GM12878 (cell line): Measurements from ENCODE around the gene CCT6B. TPM values are rescaled to one million over a fixed set of nuclear protein-coding genes. Genes with fewer than 3 reads are reported as not detected.

Source experiments
- ATAC-seq: fragments of 200-7000 bp; cut with Tn5 transposase; 3 replicates; pipeline ENCODE4 v1.9.1; 2020; ENCODE audit warnings: mild to moderate bottlenecking, moderate library complexity
- BruUV-seq: library from RNA; stranded (reverse); fragments of 400-500 nt; replicated peaks from 2 replicates; lab custom pipeline; 2021; lab: Mats Ljungman, UMichigan
- CTCF ChIA-PET: fragments of 300-600 bp; sonication (Branson Sonifier 250); formaldehyde crosslinking; extraction: SDS; loops from one replicate; lab custom pipeline; 2021; ENCODE audit warnings: inconsistent platforms; lab: Yijun Ruan, JAX
- POLR2A ChIA-PET: fragments of 350-600 bp; formaldehyde crosslinking; extraction: SDS; loops from one replicate; lab custom pipeline; 2021; ENCODE audit warnings: inconsistent platforms; lab: Charles Lee
- RAD21 ChIA-PET: fragments of 300-600 bp; sonication (Branson Sonifier 250); formaldehyde crosslinking; loops from one replicate; lab custom pipeline; 2023; ENCODE audit warnings: antibody characterized with exemption; ENCODE audit not compliant: unreplicated experiment; lab: Charles Lee
- SMC1A ChIA-PET: fragments of 300-600 bp; sonication (Branson Sonifier 250); formaldehyde crosslinking; loops from one replicate; lab custom pipeline; 2023; ENCODE audit not compliant: unreplicated experiment, uncharacterized antibody; lab: Charles Lee
- DNase-seq: peaks from one replicate; pipeline ENCODE4 v3.0.0-alpha.2; 2011; ENCODE audit warnings: low read depth, low spot score
- FAIRE-seq: peaks from 3 replicates; lab custom pipeline; 2011; peaks lifted over from hg19 to GRCh38; lab: Jason Lieb, UNC
- H2AFZ ChIP-seq: 2 replicates; pipeline ENCODE4 v1.6.0; 2011; ENCODE audit warnings: low read depth, low read length, control low read depth; ENCODE audit not compliant: control insufficient read depth
- H3K27ac ChIP-seq: 2 replicates; pipeline ENCODE4 v1.5.1; 2011; ENCODE audit warnings: control low read depth; ENCODE audit not compliant: control insufficient read depth, insufficient read depth
- H3K27me3 ChIP-seq, 2 experiments: replicated peaks in 1 of 2; 2 replicates each; pipeline versions ENCODE4 v1.6.0 to v1.6.1; 2011; ENCODE audit warnings: low read length in 1 of 2; ENCODE audit not compliant: control insufficient read depth in 2 of 2, insufficient read depth in 2 of 2
- H3K36me3 ChIP-seq, 2 experiments: 2 replicates each; pipeline ENCODE4 v1.5.1; 2011; ENCODE audit warnings: low read length in 1 of 2; ENCODE audit not compliant: control insufficient read depth in 2 of 2, insufficient read depth in 2 of 2
- H3K4me1 ChIP-seq: 2 replicates; pipeline ENCODE4 v1.6.1; 2011; ENCODE audit warnings: mild to moderate bottlenecking, low read length, moderate library complexity, mixed read lengths; ENCODE audit not compliant: control insufficient read depth, insufficient read depth
- H3K4me2 ChIP-seq: 2 replicates; pipeline ENCODE4 v1.6.0; 2011; ENCODE audit warnings: control low read depth; ENCODE audit not compliant: control insufficient read depth, insufficient read depth
- H3K4me3 ChIP-seq: fragments of 200-600 bp; sonication (generic); 2 replicates; pipeline ENCODE4 v1.5.1; 2016
- H3K79me2 ChIP-seq: 2 replicates; pipeline ENCODE4 v1.6.0; 2011; ENCODE audit warnings: low read length; ENCODE audit not compliant: control insufficient read depth, insufficient read depth
- H3K9ac ChIP-seq: 2 replicates; pipeline ENCODE4 v1.8.0; 2011; ENCODE audit warnings: low read length, control low read depth, mixed read lengths; ENCODE audit not compliant: control insufficient read depth, insufficient read depth
- H3K9me3 ChIP-seq: replicated peaks from 3 replicates; pipeline ENCODE4 v1.5.1; 2011; ENCODE audit warnings: mild to moderate bottlenecking, low read length; ENCODE audit not compliant: control insufficient read depth, insufficient read depth
- H4K20me1 ChIP-seq: 2 replicates; pipeline ENCODE4 v1.6.0; 2011; ENCODE audit not compliant: control insufficient read depth, insufficient read depth
- ASH2L ChIP-seq: fragments of 300-600, 200-600 bp; sonication (generic); IDR thresholded peaks from 2 replicates; pipeline ENCODE4 v1.6.1; 2017; ENCODE audit warnings: low read depth, mild to moderate bottlenecking, borderline replicate concordance
- ATF7 ChIP-seq: fragments of 450-650 bp; IDR thresholded peaks from 2 replicates; pipeline ENCODE4 v1.6.1; 2016; ENCODE audit warnings: low read depth, mild to moderate bottlenecking
- BCL11A ChIP-seq: IDR thresholded peaks from 2 replicates; pipeline ENCODE4 v1.6.1; 2011; ENCODE audit warnings: low read depth, low read length
- BHLHE40 ChIP-seq, 2 experiments: fragments of 450-650 bp in 1 of 2; IDR thresholded peaks; 2 replicates each; pipeline ENCODE4 v1.6.1; 2011 to 2017; ENCODE audit warnings: low read depth in 2 of 2, borderline replicate concordance in 1 of 2, improper control_type of control experiment in 1 of 2, low read length in 1 of 2, mild to moderate bottlenecking in 1 of 2
- CBX3 ChIP-seq: fragments of 200-600 bp; sonication (generic); IDR thresholded peaks from 2 replicates; pipeline ENCODE4 v1.6.1; 2016; ENCODE audit warnings: low read depth, borderline replicate concordance
- EP300 ChIP-seq, 2 experiments: fragments of 150-350 bp in 1 of 2; IDR thresholded peaks; 2 replicates each; pipeline ENCODE4 v1.6.1; 2011 to 2012; ENCODE audit warnings: low read depth in 2 of 2, low read length in 2 of 2, borderline replicate concordance in 1 of 2, improper control_type of control experiment in 1 of 2, inconsistent platforms in 1 of 2; ENCODE audit not compliant: control insufficient read depth in 1 of 2
- JUND ChIP-seq: IDR thresholded peaks from 2 replicates; pipeline ENCODE4 v1.6.1; 2012; ENCODE audit warnings: low read depth, mild to moderate bottlenecking, low read length, improper control_type of control experiment, moderate library complexity
- MTA2 ChIP-seq: fragments of 450-650 bp; IDR thresholded peaks from 2 replicates; pipeline ENCODE4 v1.6.1; 2016; ENCODE audit warnings: low read depth, mild to moderate bottlenecking, moderate library complexity
- PAX5 ChIP-seq: IDR thresholded peaks from 2 replicates; pipeline ENCODE4 v1.6.1; 2011; ENCODE audit warnings: low read depth, low read length, borderline replicate concordance
- RAD51 ChIP-seq: fragments of 450-650 bp; IDR thresholded peaks from 2 replicates; pipeline ENCODE4 v1.6.1; 2016; ENCODE audit warnings: moderate library complexity, mild to moderate bottlenecking, inconsistent platforms
- SUZ12 ChIP-seq: fragments of 200-600 bp; sonication (generic); IDR thresholded peaks from one replicate; pipeline ENCODE4 v1.6.1; 2018; ENCODE audit warnings: antibody characterized with exemption, mild to moderate bottlenecking; ENCODE audit not compliant: unreplicated experiment
- TCF12 ChIP-seq: IDR thresholded peaks from 2 replicates; pipeline ENCODE4 v1.6.1; 2011; ENCODE audit warnings: low read depth, mild to moderate bottlenecking, low read length
- YBX1 ChIP-seq: fragments of 450-650 bp; IDR thresholded peaks from 2 replicates; pipeline ENCODE4 v1.6.1; 2016; ENCODE audit warnings: antibody characterized with exemption
- WGBS: methylation state at CpG from one replicate; pipeline ENCODE4 v1.1.6; 2016; ENCODE audit warnings: low lambda C conversion rate; ENCODE audit not compliant: insufficient replicate concordance, insufficient coverage; ENCODE audit errors: missing lambda C conversion rate; 5-methylcytosine and 5-hydroxymethylcytosine counted together
- in situ Hi-C: fragments of 300-500 bp; cut with MboI; formaldehyde crosslinking; loops from 9 replicates; pipeline ENCODE4 v1.14.3; 2018; ENCODE audit warnings: mixed read lengths
- intact Hi-C: fragments of 100-400 bp; cut with micrococcal nuclease; formaldehyde crosslinking; loops from one replicate; pipeline ENCODE4 v1.14.2; 2022; ENCODE audit not compliant: unreplicated experiment
- polyA plus RNA-seq, 11 experiments: library from polyadenylated mRNA; depleted of rRNA in 4 of 11; unstranded in 6 of 11; stranded (reverse) in 5 of 11; fragments of >200 nt; fragmentation: Nextera tagmentation in 4 of 11; fragmentation: Illumina TruSeq in 1 of 11; extraction: Ambion mirVana in 4 of 11; extraction: Trizol in 1 of 11; gene quantifications; 1 replicate in 1 of 11; 2 replicates in 10 of 11; pipeline versions ENCODE4 v1.2.1 to v1.2.3, GENCODE V29; 2011 to 2016; ENCODE audit warnings: inconsistent platforms in 2 of 11, missing spikeins in 2 of 11, low read depth in 1 of 11
- total RNA-seq, 4 experiments: library from RNA; depleted of rRNA in 3 of 4; stranded (reverse); fragments of >200 nt in 3 of 4; fragmentation: Illumina TruSeq in 1 of 4; extraction: Trizol in 1 of 4; gene quantifications; 2 replicates each; pipeline versions ENCODE4 v1.2.1 to v1.2.3, GENCODE V29; 2013 to 2021
- TF ChIP-seq, protein P1 (sequence below): IDR thresholded peaks from 2 replicates; pipeline ENCODE4 v1.6.1; 2012; ENCODE audit warnings: low read depth, low read length, improper control_type of control experiment
- TF ChIP-seq, protein P2 (sequence below): IDR thresholded peaks from 2 replicates; pipeline ENCODE4 v1.6.1; 2011; ENCODE audit warnings: borderline replicate concordance, low read depth, mild to moderate bottlenecking, moderate library complexity, low read length; ENCODE audit not compliant: insufficient read depth, poor library complexity, severe bottlenecking
- TF ChIP-seq, protein P3 (sequence below): fragments of 450-650 bp; IDR thresholded peaks from 2 replicates; pipeline ENCODE4 v1.6.1; 2016; ENCODE audit warnings: mild to moderate bottlenecking
- TF ChIP-seq, protein P4 (sequence below): fragments of 450-650 bp; IDR thresholded peaks from 2 replicates; pipeline ENCODE4 v1.6.1; 2017; ENCODE audit warnings: mild to moderate bottlenecking, moderate library complexity

The CCT6B gene
- total and polyA plus RNA-seq, 10 of the 15 experiments (the other 5 are each of a cell fraction or from before 2014, with no cell fraction given), result 1.6 to 6.1 (median 2.6) TPM

DNA sequence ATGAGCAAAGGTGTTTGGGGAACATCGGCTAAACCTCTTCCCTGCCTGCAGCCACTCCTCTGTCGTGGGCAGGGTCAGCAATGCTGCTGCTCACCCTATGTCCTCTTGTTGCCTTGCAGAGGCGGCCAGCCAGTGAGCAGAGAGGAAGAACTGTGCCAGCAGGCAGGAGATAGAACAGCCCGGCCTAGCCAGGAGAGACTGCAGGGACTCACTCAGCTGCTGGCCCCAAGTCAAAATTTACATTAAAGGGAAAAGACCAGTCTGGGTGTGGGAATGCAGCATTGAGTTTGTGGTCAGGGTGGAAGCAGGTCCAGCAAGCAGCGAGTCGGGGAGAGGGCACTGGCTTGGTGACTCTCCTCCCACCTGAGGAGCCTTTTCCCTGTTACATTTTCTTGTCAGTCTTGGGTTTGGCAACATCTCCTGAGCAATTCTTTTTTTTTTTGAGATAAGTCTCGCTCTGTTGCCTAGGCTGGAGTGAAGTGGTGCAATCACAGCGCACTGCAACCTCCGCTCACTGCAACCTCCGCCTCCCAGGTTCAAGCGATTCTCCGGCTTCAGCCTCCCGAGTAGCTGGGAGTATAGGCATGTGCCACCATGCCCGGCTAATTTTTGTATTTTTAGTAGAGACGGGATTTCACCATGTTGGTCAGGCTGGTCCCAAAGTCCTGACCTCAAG, 41.8 kb upstream of the CCT6B start:
- ChIA-PET POLR2A (no interaction called here), SMC1A (interaction anchor here (1.2 to 4.6 kb wide), 4 partner anchors 13 to 115 kb away, joined by 3 to 29 read pairs (median 4); no protein-coding TSS in a partner anchor), CTCF (no interaction called here), RAD21 (no interaction called here)
- no peak overlapping the region for H2AFZ ChIP-seq
- H3K79me2 ChIP-seq, result no peaks in the 10 kb centered on the region
- intact Hi-C loops, result no loop called here
- no peak for DNase-seq
- peaks cover 18% of the 10 kb centered on the region in 2 experiments; a peak in 3 of 4 replicates for H3K36me3 ChIP-seq
- WGBS, result 84% methylated on average over 15 of the region's 15 CpGs
- H3K4me2 ChIP-seq, result no peak overlapping the region
- H3K9ac ChIP-seq, result no peak overlapping the region
- no TSS peak for BruUV-seq
- no peak for FAIRE-seq
- no peaks in the 10 kb centered on the region; the same call in 1 of the 2 replicates for H3K4me1 ChIP-seq
- H3K27ac ChIP-seq, result no peak overlapping the region
- no peak for ATAC-seq
- H3K4me3 ChIP-seq, result no peak overlapping the region
- H4K20me1 ChIP-seq, result no peaks in the 10 kb centered on the region
- H3K9me3 ChIP-seq, result no peaks in the 10 kb centered on the region
- no peaks in the 10 kb centered on the region for H3K27me3 ChIP-seq
- in situ Hi-C loops, result no loop called here
- TF ChIP-seq EP300 (IDR thresholded peaks at IDR 0.05; ENCODE audit: borderline replicate concordance in 1 of 2, control insufficient read depth in 1 of 2, low read depth in 2 of 2, low read length in 2 of 2) (no peak), BHLHE40 (IDR thresholded peaks at IDR 0.05; ENCODE audit: borderline replicate concordance in 1 of 2, low read depth in 2 of 2, low read length in 1 of 2) (no peak), BCL11A (no peak), ASH2L (no peak), SUZ12 (no peak), JUND (no peak), CBX3 (no peak), YBX1 (no peak), RAD51 (no peak), MTA2 (no peak), ATF7 (no peak), TCF12 (no peak), PAX5 (no peak)
- TF ChIP-seq, protein P1, sequence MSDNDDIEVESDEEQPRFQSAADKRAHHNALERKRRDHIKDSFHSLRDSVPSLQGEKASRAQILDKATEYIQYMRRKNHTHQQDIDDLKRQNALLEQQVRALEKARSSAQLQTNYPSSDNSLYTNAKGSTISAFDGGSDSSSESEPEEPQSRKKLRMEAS, result no peak
- TF ChIP-seq, protein P2, sequence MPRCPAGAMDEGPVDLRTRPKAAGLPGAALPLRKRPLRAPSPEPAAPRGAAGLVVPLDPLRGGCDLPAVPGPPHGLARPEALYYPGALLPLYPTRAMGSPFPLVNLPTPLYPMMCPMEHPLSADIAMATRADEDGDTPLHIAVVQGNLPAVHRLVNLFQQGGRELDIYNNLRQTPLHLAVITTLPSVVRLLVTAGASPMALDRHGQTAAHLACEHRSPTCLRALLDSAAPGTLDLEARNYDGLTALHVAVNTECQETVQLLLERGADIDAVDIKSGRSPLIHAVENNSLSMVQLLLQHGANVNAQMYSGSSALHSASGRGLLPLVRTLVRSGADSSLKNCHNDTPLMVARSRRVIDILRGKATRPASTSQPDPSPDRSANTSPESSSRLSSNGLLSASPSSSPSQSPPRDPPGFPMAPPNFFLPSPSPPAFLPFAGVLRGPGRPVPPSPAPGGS, result no peak
- TF ChIP-seq, protein P3, sequence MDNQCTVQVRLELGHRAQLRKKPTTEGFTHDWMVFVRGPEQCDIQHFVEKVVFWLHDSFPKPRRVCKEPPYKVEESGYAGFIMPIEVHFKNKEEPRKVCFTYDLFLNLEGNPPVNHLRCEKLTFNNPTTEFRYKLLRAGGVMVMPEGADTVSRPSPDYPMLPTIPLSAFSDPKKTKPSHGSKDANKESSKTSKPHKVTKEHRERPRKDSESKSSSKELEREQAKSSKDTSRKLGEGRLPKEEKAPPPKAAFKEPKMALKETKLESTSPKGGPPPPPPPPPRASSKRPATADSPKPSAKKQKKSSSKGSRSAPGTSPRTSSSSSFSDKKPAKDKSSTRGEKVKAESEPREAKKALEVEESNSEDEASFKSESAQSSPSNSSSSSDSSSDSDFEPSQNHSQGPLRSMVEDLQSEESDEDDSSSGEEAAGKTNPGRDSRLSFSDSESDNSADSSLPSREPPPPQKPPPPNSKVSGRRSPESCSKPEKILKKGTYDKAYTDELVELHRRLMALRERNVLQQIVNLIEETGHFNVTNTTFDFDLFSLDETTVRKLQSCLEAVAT, result no peak
- TF ChIP-seq, protein P4, sequence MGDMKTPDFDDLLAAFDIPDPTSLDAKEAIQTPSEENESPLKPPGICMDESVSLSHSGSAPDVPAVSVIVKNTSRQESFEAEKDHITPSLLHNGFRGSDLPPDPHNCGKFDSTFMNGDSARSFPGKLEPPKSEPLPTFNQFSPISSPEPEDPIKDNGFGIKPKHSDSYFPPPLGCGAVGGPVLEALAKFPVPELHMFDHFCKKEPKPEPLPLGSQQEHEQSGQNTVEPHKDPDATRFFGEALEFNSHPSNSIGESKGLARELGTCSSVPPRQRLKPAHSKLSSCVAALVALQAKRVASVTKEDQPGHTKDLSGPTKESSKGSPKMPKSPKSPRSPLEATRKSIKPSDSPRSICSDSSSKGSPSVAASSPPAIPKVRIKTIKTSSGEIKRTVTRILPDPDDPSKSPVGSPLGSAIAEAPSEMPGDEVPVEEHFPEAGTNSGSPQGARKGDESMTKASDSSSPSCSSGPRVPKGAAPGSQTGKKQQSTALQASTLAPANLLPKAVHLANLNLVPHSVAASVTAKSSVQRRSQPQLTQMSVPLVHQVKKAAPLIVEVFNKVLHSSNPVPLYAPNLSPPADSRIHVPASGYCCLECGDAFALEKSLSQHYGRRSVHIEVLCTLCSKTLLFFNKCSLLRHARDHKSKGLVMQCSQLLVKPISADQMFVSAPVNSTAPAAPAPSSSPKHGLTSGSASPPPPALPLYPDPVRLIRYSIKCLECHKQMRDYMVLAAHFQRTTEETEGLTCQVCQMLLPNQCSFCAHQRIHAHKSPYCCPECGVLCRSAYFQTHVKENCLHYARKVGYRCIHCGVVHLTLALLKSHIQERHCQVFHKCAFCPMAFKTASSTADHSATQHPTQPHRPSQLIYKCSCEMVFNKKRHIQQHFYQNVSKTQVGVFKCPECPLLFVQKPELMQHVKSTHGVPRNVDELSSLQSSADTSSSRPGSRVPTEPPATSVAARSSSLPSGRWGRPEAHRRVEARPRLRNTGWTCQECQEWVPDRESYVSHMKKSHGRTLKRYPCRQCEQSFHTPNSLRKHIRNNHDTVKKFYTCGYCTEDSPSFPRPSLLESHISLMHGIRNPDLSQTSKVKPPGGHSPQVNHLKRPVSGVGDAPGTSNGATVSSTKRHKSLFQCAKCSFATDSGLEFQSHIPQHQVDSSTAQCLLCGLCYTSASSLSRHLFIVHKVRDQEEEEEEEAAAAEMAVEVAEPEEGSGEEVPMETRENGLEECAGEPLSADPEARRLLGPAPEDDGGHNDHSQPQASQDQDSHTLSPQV, result no peak
